Hematopoietic multipotent progenitor cell treated with erythropoietin and hydrocortisone succinate and interleukin-3 and kit ligand, for 6 days (in vitro differentiated cells): Measurements from ENCODE around the gene MAGOHB.
A peak's percentile ranks its signal among the peaks of the same experiment; 100 is the strongest.
"Not testable (repeated sequence)": the region's sequence is repeated elsewhere in the genome, so short reads cannot be mapped to it uniquely, and the experiment has no call there.

Experiments used
- DNase-seq: peaks from one replicate; pipeline ENCODE4 v3.0.0-alpha.2; 2015

MAGOHB gene

DNA sequence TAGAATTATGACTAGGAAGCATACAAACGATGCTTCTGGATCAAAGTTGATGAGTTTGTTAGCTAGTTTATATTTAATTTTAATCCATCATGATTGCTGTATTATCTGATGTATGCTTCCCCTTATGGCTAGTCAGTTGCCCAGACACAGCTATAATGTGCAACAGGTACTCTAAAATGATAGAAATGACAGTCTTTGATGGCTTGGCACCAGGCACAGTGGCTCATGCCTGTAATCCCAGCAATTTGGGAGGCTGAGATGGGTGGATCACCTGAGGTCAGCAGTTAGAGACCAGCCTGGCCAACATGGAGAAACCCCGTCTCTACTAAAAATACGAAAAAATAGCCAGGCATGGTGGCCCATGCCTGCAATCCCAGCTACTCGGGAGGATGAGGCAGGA lies 2.2 kb downstream of the MAGOHB start:
- DNase-seq: not testable (repeated sequence)

DNA sequence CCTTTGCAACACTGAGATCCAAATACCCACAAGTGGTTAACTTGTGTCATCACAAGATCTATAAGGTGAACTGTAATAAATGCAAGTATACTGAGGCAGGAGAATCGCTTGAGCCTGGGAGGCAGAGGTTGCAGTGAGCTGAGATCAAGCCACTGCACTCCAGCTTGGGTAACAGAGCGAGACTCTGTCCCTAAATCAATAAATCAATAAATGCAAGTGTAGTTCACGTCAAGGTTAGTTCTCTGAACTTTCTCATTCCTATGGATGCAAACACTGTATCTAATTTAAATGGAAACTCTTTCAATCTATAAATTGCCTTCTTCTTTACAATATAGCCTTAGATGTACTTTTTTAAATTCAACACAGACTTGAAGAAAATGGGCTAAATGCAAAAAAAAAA lies 3.2 kb downstream of the MAGOHB start:
- DNase-seq: no peak

DNA sequence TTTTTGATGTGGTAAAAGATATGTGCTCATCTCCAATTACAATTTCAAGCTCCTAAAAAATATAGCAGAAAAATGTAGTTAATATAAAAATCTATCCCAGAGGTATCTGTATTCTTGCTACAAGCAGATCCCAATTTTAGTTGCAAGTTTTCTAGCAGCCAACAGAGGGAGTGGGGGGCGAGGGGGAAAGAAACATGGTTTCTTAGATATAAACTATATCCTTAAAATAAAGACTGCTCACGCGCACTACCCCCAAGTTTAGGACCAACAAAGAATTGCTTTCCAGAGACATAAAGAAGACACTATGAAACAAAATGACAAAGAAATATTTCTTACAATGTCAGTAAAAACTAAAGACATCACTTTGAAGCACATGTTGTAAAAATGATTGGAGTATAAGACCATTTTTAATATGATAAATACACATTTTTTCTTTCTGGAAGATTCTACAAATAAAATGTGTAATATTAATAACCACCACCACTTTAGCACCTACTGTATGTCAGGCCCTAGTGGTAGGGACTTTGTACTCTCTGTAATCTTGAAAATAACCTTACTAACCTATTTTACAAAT lies 5.4 kb downstream of the MAGOHB start:
- peak; percentile 72 for DNase-seq

DNA sequence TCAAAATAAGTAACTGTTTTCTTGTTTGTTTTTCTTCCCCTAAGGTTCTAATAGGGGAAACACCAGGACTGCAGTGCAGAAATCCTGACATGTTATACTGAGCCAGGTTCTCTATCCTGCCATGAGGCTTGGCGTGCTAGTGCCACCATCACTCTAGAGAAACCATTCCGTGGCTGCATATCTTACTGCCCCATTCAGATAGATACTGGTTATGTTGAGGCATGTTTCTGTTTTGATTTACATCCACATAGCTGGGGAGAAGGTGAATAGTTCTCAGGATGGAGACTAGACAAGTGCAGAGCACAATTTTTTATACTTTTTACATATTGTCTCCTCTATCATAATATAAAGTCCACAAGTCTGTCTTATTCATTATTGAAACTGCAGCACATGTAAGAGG lies 11.5 kb downstream of the MAGOHB start:
- no peak for DNase-seq

DNA sequence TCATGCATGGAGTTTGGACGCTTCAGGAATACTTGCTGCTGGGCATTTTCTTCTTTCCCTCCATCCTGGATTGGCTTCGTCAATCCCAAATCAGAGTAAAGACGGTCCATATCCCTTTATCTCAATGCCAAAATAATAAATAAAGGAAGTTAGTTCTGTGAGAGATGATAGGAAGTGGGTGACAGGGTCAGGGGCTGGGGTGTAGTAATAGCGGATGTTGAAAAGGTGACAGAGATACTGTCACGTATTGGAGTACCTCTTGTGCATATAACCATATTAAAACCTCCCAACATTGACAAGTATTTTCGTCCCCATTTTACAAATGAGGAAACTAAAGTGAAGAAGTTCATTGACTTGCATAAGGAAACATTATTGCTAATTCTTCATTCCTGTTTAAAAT lies 12.4 kb downstream of the MAGOHB start:
- no peak for DNase-seq

DNA sequence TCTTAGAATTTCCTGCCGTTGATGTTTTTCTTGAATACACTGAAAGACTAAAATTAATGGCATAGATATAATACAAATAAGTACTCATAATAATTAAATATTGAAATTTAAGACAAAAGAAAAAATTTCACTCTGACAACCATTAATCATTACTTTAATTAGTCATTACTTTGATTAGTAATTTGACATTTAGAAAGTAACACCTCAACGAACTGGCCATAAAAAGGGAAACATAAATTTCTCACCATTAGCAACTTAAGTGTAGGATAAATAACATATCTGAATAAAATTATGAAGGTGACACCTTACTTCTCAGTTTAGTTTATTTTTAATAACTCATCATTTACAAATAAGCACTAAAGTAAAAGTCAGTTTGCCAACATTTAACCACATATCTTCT lies 17.5 kb downstream of the MAGOHB start:
- DNase-seq: no peak

DNA sequence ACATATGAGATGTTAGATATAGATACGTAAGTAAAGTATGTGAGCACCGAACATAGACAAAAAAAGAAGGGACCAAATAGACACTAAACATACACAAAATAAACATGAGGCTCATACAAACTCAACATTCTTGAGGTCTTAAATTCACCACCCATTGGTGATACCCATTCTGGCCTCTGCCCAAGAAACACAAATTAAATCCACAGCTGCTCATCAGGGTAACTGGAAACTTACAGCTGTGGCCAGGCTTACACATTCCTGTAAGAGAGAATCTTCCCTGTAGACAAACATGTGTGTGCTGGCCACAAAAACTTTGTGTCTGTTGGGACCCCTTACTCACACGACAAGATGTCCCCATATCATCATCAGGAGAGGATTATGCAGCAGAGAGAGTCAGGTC lies 22.4 kb downstream of the MAGOHB start:
- DNase-seq: no peak

DNA sequence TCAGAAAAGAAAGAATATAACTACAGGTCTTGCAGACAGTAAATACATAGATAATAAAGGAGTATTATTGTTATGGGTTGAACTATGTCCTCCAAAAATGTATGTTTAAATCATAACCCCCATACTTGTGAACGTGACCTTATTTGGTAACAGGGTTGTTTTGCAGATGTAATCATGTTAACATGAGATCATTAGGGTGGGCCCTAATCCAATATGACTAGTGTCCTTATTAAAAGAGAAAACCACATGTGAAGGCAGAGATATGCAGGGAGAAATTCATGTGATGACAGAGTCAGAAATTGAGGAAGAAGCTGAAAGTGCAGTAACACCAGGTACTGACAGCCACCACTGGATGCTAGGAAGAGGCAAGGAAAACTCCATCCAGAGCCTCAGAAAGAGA lies 29.0 kb downstream of the MAGOHB start:
- DNase-seq: peak; percentile 6

DNA sequence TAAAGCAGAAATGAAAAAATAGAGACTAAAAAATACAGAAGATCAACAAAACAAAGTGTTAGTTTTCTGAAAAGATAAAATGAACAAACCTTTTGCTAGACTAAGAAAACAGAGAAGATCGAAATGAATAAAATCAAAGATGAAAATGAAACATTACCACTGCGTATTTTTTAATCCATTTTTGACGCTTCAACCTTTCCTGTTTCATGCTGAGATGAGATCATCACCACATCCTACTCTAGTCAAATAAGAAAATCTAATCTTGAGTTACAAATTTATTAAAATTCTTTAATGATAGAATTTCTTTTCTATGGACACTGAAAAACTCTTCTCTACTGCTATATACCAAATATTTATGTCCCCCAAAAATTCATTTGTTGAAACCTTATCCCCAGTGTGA lies 30.7 kb downstream of the MAGOHB start:
- DNase-seq: no peak

DNA sequence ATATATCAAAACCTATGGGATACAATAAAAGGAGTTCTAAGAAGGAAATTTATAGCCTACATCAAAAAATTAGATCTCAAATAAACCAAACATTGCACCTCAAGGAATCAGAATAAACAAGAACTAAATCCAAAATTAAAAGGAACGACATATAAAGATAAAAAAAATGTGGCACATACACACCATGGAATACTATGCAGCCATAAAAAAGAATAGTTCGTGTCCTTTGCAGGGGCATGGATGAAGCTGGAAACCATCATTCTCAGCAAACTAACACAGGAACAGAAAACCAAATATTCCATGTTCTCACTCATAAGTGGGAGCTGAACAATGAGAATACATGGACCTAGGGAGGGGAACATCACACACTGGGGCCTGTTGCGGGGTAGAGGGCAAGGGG lies 31.3 kb downstream of the MAGOHB start:
- not testable (repeated sequence) for DNase-seq

DNA sequence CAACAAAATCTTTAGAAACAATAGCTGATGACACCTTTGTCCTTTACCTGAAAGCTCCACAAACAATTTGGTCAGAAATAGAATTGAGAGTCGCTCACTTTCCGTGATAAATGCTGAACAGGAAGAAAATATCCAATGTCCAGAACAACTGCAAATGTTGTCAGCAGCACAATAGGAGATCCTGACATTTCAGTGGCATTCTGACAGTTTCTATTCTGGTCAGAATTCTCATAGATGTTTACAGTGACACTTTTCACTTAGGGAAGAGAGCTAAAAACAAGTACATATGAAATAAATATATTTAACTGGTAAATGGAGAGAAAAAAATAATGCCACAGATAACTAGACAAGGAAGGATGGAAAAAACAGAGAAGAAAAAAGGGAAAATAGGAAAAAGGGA lies 39.1 kb downstream of the MAGOHB start:
- DNase-seq: no peak

DNA sequence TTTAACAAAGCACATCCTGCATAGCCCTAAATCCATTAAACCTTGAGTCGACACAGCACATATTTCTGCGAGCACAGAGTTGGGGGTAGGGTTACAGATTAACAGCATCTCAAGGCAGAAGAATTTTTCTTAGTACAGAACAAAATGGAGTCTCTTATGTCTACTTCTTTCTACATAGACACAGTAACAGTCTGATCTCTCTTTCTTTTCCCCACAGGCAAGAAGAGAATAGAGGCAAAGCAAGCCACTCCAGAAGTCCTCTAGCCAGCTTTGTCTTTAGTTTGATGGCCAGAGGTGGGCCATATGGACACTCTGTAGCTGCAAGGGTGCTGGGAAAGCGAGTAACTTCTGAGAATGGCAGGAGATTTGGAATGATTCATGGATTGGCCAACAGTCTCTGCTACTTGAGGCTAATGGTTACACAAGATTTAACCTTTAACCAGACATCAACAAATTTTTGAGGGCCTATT lies 41.4 kb downstream of the MAGOHB start:
- not testable (repeated sequence) for DNase-seq

DNA sequence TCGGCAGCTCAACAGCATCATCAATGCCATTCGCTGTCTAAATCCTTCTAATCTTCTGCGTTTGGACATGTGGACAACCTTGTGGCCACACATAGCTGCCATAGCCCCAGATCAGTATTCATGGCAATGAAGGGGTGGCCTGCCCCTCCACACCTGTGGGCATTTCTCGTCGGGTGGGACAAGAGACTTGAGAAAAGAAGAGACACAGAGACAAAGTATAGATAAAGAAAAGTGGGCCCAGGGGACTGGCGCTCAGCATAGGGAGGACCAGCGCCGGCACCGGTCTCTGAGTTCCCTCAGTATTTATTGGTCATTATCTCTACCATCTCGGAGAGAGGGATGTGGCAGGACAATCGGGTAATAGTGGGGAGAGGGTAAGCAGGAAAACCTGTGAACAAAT lies 42.3 kb downstream of the MAGOHB start:
- DNase-seq: no peak

DNA sequence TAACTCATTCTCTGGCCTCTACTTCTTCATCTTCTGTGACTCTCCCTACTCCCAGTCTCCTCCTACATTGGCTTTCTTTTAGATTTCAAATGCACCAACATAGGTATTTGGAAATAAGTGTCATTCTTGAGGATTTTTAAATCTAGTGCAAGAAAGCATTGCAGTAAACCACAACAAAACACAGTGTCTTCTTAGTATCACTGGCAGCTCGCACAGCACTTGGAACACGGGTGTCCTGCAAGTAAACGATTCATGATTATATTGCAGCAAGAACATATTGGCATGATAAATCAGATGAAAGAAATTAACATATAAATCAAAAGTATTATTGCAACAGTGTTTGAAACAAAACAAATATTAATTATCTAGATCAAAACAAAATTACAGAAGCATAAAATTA lies 45.6 kb downstream of the MAGOHB start:
- no peak for DNase-seq

DNA sequence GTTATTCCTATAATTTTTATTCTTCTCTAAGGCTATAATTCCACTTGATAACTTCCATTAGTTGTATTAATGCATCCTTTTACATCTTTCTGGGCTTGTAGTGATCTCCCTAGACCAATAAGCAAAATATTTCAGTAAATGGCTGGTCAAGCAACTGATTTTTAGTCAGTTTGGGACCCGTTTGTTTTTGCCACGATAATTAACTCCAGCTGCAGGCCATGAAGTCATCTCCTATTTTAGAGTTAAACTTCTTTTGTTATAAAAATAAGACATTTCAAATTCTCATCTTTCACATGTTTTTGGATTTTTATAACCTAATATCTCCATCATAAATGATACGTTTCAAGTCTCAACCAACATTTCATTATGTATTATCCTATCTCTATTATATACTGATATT lies 49.4 kb downstream of the MAGOHB start:
- DNase-seq: no peak

DNA sequence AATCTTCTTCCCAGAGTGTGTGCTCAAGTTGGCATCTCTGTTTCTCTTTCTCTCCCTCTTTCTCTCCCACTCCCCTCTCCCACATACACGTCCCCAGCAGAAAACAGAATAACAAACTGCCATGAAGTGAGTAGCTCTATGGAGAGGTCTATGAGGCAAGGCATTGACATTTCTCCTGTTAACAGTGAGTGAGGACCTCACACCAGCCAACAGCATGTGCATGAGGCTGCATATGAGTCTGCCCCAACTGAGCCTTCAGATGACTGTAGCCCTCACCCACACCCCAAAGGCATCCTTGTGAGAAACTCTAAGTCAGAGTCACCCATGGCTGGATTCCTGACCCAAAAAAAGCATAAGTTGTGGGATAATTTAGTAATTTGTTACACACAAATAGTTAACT lies 50.4 kb downstream of the MAGOHB start:
- DNase-seq: no peak

DNA sequence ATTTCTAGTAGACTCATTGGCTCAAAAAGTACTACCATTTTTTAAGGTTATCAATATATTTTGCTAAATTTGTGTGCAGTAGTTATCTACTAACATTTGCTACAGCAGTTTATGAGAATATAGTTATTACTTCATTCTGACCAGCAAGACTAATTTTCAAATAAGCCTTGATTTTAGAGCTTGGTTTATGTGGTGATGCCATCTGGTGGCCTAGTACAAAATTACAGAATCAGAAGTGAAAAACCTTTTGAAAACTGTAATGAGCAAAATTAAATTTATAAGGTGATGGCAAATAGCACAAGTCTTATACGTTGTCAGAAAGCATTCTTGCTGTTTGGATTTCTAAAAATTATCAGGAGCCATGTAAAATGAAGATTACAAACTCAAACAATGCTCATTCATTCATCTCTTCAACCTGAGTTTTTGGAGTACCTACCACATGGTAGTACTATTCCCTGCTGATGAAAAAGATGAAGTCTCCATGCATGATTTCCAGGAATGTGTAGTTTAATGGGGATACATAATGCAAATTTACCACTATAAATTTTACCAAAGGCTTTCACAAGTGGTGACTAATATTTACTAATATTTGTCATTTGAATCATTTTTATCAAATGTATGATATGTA lies 51.0 kb downstream of the MAGOHB start:
- peak; percentile 68 for DNase-seq

DNA sequence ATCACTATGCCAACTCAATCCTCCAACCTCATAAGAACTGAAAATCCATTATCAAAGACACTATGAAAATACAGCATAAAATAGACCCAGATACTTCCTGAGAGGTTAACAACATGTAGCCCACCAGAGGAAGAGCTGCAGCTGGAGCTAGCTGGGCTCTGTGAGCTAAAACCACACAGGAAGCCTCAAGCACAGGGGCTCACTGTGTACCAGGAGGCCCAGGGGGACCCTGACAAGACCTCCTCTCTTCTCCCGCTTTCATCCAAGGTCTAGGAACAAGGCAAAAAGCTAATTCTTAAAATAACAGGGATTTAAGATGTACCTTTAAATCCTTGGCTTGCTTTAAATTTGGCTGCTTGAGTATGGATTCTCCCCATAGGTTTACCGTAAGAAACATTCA lies 54.2 kb downstream of the MAGOHB start:
- DNase-seq: peak; percentile 24

DNA sequence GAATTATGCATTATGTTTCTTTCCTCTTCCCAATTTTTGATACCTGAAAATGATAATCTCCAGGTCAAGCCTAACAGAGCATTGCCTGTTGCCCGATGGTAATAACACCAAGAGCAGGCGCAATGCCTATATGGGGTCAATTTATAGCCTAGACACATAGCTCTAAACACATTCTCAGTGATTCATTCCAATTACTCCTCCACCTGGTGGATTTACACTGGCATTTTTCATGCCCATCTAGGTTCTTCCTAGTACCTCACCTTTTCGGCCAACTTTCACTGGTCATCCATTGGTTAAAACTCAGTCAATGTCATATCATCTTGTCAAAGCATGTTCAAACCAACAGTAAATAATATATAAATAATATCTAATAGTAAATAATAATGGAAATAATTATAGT lies 54.6 kb downstream of the MAGOHB start:
- DNase-seq: no peak

DNA sequence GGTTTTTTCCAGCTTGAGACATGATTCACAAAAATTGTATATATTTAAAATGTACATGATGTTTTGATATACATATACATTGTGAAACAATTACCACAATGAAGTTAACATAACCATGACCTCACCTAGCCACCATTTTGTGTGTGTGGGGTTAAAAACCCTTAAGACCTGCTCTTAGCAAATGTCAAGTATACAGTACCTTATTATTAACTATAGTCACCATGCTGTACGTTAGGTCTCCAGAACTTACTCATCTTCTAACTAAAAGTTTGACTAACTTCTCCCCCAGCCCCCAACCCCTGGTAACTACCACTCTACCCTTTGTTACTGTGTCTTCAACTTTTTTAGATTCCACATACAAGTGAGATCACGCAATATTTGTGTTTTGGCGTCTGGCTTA lies 55.1 kb downstream of the MAGOHB start:
- no peak for DNase-seq

DNA sequence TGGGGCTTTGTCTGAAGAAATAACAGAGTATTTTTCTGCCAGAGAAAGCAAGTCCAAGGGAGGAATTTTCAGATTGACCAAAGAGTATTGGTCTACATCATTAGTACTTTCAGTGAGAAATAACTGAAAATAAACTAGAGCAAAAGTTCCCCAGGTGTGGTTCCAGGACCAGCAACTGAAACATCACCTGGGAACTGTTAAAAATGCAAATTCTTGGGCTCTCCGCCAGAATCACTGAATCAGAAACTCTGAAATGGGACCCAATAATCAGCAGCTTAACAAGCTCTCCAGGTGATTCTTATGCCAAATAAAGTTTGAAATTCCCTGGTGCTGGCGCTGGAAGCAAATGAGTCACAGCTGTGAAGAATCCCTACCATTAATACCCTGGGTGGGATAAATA lies 55.6 kb downstream of the MAGOHB start:
- no peak for DNase-seq

DNA sequence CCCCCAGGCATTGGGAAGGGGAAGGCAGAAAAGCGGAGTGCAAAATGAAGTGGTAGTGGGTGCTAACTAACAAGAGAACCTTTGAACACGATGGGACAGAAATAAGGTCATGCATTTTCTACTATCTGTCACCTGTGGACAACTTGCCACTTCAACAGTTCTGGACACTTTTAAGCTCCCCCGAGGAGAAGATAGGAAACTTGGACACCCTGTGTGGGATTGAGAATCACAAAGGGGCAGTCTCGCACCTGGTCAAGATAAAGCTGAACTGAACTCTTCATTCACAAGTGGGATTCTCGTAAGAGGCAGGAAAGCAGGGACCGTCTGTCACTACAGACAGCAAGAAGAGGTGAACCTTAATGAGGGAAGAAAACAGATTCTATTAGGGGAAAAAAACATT lies 56.1 kb downstream of the MAGOHB start:
- DNase-seq: no peak

DNA sequence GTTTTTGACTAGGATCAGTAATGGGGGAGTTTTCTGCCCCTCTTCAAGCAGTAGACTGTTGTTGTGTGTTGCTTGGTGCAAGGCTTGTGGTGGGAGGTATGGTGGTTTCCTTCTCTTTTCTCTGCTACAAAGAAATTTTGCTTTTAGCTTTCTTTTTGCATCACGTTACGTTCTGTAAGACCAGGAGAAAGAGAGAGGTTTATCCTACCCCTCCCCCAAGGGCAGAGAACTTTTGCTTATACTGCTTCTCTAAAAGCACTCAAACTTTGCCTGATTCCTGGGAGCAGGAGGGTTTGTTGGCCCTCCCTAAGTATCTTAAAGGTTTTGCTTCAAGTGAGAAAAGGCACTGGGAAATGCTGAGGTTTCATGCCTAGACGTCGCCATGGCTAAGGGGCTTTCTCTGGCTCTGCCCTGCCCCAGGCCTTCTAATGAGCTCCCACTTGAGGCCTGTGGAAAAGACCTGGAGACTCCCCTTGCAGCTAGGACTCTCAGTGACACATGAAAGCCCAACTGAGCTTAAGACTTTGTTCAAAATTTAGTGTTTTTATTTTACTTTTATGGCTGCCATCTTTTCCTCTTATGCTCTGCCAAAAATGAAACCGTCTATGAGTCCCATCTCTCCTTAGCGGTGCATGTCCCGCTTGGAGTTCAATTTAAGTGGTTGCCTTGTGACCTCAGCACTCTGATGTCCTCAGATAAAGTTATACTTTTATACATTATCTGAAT lies 58.5 kb downstream of the MAGOHB start:
- no peak for DNase-seq

DNA sequence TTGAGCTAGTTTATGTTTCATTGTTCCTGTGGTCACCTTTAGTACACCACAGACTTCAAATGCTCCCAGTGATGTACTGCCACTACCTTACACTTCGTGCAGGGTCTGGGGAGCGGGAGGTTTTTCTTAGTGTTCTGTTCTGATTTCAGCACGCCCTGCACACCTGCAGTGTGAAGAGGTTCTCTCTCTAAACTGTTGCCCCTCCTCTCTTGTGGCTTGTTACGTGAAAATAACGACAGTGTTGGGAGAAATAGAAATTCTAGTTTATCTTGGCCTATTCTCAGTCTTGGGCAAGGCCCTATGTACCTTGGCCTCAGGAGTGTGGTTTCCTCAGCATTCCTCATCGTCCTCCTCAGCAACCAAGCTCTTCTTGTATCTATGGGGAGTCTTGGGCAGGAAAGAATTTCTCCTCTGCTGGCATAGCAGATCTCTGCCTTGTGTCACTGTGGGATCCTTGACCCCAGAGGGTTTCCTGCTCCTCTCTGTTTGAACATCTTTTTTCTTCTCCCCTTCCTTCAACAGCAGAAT lies 59.1 kb downstream of the MAGOHB start:
- no peak for DNase-seq
